ENCODE results near the gene MRPL38. TPM values are rescaled to one million over a fixed set of nuclear protein-coding genes. Genes with fewer than 3 reads are reported as not detected.
"Not testable (repeated sequence)": the region's sequence is repeated elsewhere in the genome, so short reads cannot be mapped to it uniquely, and the experiment has no call there.

MRPL38 gene
- total RNA-seq, 1 donor from 2014 or later: 67.8 TPM

DNA sequence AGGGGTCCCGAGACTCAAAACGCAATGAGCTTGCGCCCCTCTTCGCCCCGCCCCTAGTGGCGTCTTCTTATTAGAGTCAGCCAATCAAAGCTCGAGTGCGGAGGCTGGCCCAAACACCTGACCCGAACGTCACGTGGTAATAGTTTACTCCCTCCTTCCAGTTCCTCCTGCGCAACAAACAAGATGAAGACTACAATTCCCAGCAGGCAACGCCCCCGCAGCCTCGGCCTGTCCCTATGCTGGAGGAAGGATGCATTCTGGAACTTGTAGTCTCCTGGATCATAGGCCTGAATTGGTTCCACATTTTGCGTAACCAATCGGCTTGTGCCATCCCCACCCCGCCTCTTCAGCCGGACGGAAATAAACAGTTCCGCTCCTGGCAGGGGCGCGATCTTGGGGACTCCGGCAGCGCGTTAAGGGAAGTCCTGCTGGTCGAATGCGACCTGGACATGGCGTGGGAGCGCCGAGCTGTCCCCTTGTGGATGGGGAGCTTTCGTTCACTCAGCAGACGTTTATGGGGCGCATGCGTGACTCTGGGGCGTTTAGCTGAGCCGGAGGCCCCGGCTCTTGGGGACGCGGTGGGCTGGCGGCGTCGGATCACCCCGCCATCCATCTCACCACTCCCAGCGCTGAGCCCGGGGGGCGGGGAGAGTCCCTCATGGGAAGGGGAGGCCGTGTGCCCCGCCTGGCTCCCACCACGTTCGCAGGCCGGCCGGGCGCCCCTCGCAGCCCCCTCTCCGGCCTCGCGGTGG is 49.2 kb downstream of the MRPL38 start, which contains the start of gene WBP2:
TSS of gene WBP2 (minus strand) at position 26 of the 752 bp plus-strand sequence. CDS start 38 bp downstream, outside the sequence.
- peak within 1 kb of the TSS; percentile 98 for H3K27ac ChIP-seq
- H3K4me1 ChIP-seq: peaks cover 38% of the 10 kb centered on the region
- peak; percentile 95 to 97 for TF ChIP-seq POLR2A (IDR thresholded peaks at IDR 0.05)
- TF ChIP-seq POLR2AphosphoS5 (IDR thresholded peaks at IDR 0.05; ENCODE audit: insufficient read depth in 1 of 2, low read depth in 1 of 2): peak; percentile 100
- TF ChIP-seq, protein P1, sequence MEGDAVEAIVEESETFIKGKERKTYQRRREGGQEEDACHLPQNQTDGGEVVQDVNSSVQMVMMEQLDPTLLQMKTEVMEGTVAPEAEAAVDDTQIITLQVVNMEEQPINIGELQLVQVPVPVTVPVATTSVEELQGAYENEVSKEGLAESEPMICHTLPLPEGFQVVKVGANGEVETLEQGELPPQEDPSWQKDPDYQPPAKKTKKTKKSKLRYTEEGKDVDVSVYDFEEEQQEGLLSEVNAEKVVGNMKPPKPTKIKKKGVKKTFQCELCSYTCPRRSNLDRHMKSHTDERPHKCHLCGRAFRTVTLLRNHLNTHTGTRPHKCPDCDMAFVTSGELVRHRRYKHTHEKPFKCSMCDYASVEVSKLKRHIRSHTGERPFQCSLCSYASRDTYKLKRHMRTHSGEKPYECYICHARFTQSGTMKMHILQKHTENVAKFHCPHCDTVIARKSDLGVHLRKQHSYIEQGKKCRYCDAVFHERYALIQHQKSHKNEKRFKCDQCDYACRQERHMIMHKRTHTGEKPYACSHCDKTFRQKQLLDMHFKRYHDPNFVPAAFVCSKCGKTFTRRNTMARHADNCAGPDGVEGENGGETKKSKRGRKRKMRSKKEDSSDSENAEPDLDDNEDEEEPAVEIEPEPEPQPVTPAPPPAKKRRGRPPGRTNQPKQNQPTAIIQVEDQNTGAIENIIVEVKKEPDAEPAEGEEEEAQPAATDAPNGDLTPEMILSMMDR (IDR thresholded peaks at IDR 0.05): peak in 2 of 3 experiments; percentile 5 to 43
- H3K4me3 ChIP-seq: peak within 1 kb of the TSS; percentile 81 to 97
- intact Hi-C loops (cut with DNase I): loop anchor here (2.0 kb wide), 1 partner anchor 21 kb away; no protein-coding TSS in a partner anchor
- H3K9me3 ChIP-seq: no peaks in the 10 kb centered on the region
- H3K36me3 ChIP-seq: peaks cover 0 to 15% of the 10 kb centered on the region in 2 donors
- H3K27me3 ChIP-seq: no peaks in the 10 kb centered on the region
- DNase-seq (ENCODE audit: extremely low spot score in 2 of 2): peak; percentile 100

DNA sequence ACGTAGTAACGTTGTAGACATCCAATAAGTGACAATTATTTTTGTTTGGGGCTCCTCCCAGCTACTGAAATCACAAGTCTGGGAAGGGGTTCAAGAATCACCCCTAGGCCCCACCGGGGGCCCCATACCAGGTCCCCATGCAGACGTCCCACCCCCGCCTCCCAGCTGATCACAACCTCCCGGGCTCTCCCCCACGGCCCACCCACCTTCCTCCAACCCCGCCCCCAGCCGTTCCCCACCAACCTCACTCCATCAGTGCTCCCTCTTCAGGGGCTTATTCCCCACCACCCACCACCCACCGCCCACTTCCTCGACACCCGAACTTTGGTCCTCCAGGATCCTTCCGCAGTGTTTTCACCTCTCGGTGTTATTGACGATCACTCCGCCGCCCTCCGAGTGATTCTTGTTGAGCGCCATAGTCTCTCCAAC is 49.8 kb downstream of the MRPL38 start:
- no peaks in the 10 kb centered on the region for H3K9me3 ChIP-seq
- peaks cover 0 to 21% of the 10 kb centered on the region in 2 donors for H3K36me3 ChIP-seq
- no peaks in the 10 kb centered on the region for H3K27me3 ChIP-seq
- peaks cover 38% of the 10 kb centered on the region for H3K4me1 ChIP-seq
- no peak for DNase-seq (ENCODE audit: extremely low spot score in 2 of 2)
- intact Hi-C loops (cut with DNase I): loop anchor here (2.0 kb wide), 1 partner anchor 22 kb away; no protein-coding TSS in a partner anchor
- H3K4me3 ChIP-seq: peak overlapping the region; percentile 81 to 97
- H3K27ac ChIP-seq: peak overlapping the region; percentile 98
- TF ChIP-seq POLR2AphosphoS5 (IDR thresholded peaks at IDR 0.05; ENCODE audit: insufficient read depth in 1 of 2, low read depth in 1 of 2) (no peak), POLR2A (IDR thresholded peaks at IDR 0.05) (peak in 1 of 2 donors; percentile 92)

DNA sequence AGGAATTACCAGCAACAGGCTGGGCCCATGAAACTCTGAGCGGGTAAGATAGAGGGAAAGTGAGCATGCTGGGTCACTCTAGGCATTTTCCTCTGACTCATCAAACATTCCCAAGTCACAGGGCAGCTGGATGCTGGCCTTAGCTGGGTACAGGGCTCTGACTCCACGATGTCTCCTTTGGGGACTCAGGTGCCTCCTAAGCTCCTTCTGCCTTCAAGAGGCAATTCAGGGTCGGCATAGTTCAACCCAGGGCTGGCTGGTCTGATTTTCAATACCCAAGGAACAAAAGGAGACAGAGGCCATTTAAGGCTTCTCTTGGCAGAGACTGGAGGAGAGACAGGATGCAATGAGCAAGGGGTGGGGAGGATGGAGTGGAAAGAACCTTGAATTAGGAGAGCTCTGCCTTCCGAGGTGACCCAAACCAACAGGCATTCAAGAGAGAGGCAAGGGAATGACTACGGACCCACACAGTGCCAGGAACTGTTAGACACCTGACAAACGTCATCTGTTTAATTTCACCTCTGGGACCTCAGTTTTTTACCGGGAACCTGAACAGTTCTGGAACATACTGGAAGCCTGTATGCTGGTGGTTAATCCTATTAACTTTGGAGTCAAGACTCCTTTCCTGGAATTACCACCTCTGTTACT is 50.5 kb downstream of the MRPL38 start:
- TF ChIP-seq POLR2A (IDR thresholded peaks at IDR 0.05): no peak
- TF ChIP-seq POLR2AphosphoS5 (IDR thresholded peaks at IDR 0.05; ENCODE audit: insufficient read depth in 1 of 2, low read depth in 1 of 2): peak; percentile 15 to 58
- H3K36me3 ChIP-seq: peaks cover 0 to 28% of the 10 kb centered on the region in 2 donors
- no peaks in the 10 kb centered on the region for H3K27me3 ChIP-seq
- H3K4me3 ChIP-seq: peak overlapping the region; percentile 81 to 97
- intact Hi-C loops (cut with DNase I): loop anchor here (2.0 kb wide), 1 partner anchor 23 kb away; no protein-coding TSS in a partner anchor
- no peak for DNase-seq (ENCODE audit: extremely low spot score in 2 of 2)
- peaks cover 44% of the 10 kb centered on the region for H3K4me1 ChIP-seq
- H3K9me3 ChIP-seq: no peaks in the 10 kb centered on the region
- peak overlapping the region; percentile 98 for H3K27ac ChIP-seq

DNA sequence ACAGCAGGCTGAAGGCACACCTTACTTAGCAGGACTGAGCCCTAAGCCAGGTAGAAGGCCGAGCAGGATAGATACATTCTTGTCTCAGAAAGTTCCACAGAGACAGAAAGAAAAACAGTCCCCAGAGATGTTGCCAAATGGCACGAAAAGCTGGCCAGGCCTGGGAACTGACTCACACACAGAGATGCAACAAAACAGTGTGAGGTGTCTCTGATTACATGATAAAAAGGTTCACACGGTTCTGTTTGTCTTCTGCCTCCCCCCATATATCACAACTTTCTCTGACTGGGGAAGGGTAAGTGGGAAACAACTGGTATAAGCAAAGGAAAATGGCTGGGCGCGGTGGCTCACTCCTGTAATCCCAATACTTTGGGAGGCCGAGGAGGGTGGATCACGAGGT is 51.3 kb downstream of the MRPL38 start:
- TF ChIP-seq POLR2A (IDR thresholded peaks at IDR 0.05) (no peak), POLR2AphosphoS5 (IDR thresholded peaks at IDR 0.05; ENCODE audit: insufficient read depth in 1 of 2, low read depth in 1 of 2) (no peak)
- intact Hi-C loops (cut with DNase I): no loop called here
- Histone ChIP-seq H3K4me1 (peaks cover 52% of the 10 kb centered on the region), H3K9me3 (no peaks in the 10 kb centered on the region), H3K27me3 (no peaks in the 10 kb centered on the region), H3K27ac (peak overlapping the region; percentile 98), H3K36me3 (peaks cover 0 to 35% of the 10 kb centered on the region in 2 donors), H3K4me3 (peak overlapping the region in 1 of 2 donors; percentile 81)
- DNase-seq (ENCODE audit: extremely low spot score in 2 of 2): no peak

DNA sequence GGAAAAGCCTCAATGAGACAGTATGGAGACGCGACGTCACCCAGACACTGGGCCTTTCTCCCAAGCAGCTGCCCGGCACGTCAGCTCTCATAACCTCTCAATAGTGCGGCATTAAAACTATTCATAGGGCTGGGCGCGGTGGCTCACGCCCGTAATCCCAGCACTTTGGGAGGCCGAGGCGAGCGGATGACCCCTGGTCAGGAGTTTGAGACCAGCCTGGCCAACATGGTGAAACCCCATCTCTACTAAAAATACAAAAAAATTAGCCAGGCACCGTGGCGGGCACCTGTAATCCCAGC is 53.0 kb downstream of the MRPL38 start:
- peaks cover 8 to 53% of the 10 kb centered on the region in 2 donors for H3K36me3 ChIP-seq
- intact Hi-C loops (cut with DNase I); H3K9me3 ChIP-seq; H3K27me3 ChIP-seq; H3K4me3 ChIP-seq; H3K27ac ChIP-seq; DNase-seq (ENCODE audit: extremely low spot score in 2 of 2): not testable (repeated sequence)
- peaks cover 68% of the 10 kb centered on the region for H3K4me1 ChIP-seq

DNA sequence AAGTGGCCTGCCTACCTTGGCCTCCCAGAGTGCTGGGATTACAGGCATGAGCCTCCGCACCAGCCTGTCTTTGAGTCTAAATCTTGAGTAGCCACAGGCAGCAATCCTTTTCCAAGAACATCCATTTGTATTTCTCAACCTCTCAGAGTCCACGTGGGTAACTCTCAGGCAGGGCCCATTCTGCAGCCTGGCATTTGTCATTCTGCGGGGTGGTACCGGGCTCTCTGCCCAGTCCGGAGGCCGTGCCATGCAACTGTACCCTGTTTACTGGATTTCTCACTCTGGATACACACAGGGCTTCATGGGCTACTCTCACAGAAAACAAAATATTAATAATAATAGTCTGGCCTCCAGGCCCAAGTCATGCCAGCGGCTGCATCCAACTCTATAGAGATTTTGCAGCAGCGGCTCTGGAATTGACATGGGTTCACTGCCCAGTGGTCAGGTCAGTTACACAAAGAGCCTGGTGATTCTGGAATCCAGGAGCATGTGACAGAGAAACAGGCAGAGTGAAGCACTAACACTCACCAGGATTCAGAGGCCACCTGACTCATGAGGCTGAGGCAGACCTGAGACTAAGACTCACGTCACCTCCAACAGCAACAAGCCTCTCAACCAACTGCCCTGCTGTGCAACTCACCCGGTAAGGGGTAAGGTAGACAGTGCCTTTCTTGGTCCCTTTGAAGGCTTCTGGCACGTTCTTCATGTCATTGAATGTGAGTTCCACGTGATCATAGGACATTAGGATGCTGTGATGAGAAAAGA is 53.6 kb downstream of the MRPL38 start:
- H3K9me3 ChIP-seq: no peaks in the 10 kb centered on the region
- H3K27ac ChIP-seq: no peak overlapping the region
- peaks cover 68% of the 10 kb centered on the region for H3K4me1 ChIP-seq
- no peak for TF ChIP-seq POLR2A (IDR thresholded peaks at IDR 0.05)
- TF ChIP-seq, protein P1 (IDR thresholded peaks at IDR 0.05): no peak
- no peak for TF ChIP-seq POLR2AphosphoS5 (IDR thresholded peaks at IDR 0.05; ENCODE audit: insufficient read depth in 1 of 2, low read depth in 1 of 2)
- DNase-seq (ENCODE audit: extremely low spot score in 2 of 2): no peak
- intact Hi-C loops (cut with DNase I): no loop called here
- peaks cover 8 to 59% of the 10 kb centered on the region in 2 donors for H3K36me3 ChIP-seq
- no peak overlapping the region for H3K4me3 ChIP-seq
- H3K27me3 ChIP-seq: no peaks in the 10 kb centered on the region
